K562 (cell line): ENCODE data around the gene YKT6. TPM values are rescaled to one million over a fixed set of nuclear protein-coding genes. Genes with fewer than 3 reads are reported as not detected.

Experiments
- ATAC-seq: fragments of 200-7000 bp; cut with Tn5 transposase; 3 replicates; pipeline ENCODE4 v1.9.1; 2020; ENCODE audit warnings: moderate library complexity
- BruUV-seq: library from RNA; stranded (reverse); fragments of 400-500 nt; replicated peaks from 2 replicates; lab custom pipeline; 2021; lab: Mats Ljungman, UMichigan
- CTCF ChIA-PET: fragments of 300-600 bp; formaldehyde crosslinking; extraction: SDS; loops from one replicate; lab custom pipeline; 2021; ENCODE audit warnings: low intra/inter-chr PET ratio; lab: Yijun Ruan, JAX
- POLR2A ChIA-PET: fragments of 300-600, 350-650 bp; sonication (Branson Sonifier 250); formaldehyde crosslinking; extraction: SDS; loops from one replicate; lab custom pipeline; 2021; ENCODE audit warnings: antibody characterized with exemption, inconsistent platforms; lab: Yijun Ruan, JAX
- DNase-seq, 4 experiments: peaks; one replicate each; pipeline versions ENCODE4 v3.0.0 to v3.0.0-alpha.2; 2011 to 2018; ENCODE audit warnings: low spot score in 3 of 4, mixed read lengths in 3 of 4; ENCODE audit errors: extremely low read depth in 1 of 4
- FAIRE-seq: peaks from 2 replicates; lab custom pipeline; 2011; peaks lifted over from hg19 to GRCh38; lab: Jason Lieb, UNC
- H2AFZ ChIP-seq: 2 replicates; pipeline ENCODE4 v1.6.0; 2011; ENCODE audit warnings: low read depth, low read length, control low read depth, inconsistent platforms
- H3K27ac ChIP-seq: fragments of 200-600 bp; 3 replicates; pipeline ENCODE4 v1.8.0; 2011; ENCODE audit warnings: low read depth, mild to moderate bottlenecking, control low read depth, inconsistent platforms, low read length, moderate library complexity, mixed read lengths; ENCODE audit errors: extremely low read depth
- H3K27me3 ChIP-seq, 2 experiments: fragments of 300-600 bp in 1 of 2; 2 replicates in 1 of 2; 3 replicates in 1 of 2; pipeline versions ENCODE4 v1.6.0 to v1.8.0; 2011; ENCODE audit warnings: inconsistent platforms in 2 of 2, low read length in 2 of 2, mild to moderate bottlenecking in 1 of 2, mixed read lengths in 1 of 2, moderate library complexity in 1 of 2; ENCODE audit not compliant: control insufficient read depth in 2 of 2, insufficient read depth in 2 of 2
- H3K36me3 ChIP-seq: fragments of 300-600 bp; 3 replicates; pipeline ENCODE4 v1.8.0; 2011; ENCODE audit warnings: mild to moderate bottlenecking, low read length, inconsistent platforms; ENCODE audit not compliant: control insufficient read depth, insufficient read depth
- H3K4me1 ChIP-seq, 2 experiments: fragments of 200-600 bp in 1 of 2; replicated peaks in 1 of 2; 2 replicates in 1 of 2; 3 replicates in 1 of 2; pipeline versions ENCODE4 v1.5.1 to v1.8.0; 2011; ENCODE audit warnings: inconsistent platforms in 2 of 2, low read length in 2 of 2, mild to moderate bottlenecking in 1 of 2, mixed read lengths in 1 of 2, moderate library complexity in 1 of 2; ENCODE audit not compliant: control insufficient read depth in 2 of 2, insufficient read depth in 2 of 2
- H3K4me2 ChIP-seq: 2 replicates; pipeline ENCODE4 v1.6.1; 2011; ENCODE audit warnings: low read length, control low read depth, inconsistent platforms, mixed read lengths; ENCODE audit not compliant: insufficient read depth
- H3K4me3 ChIP-seq: fragments of 200-600 bp; sonication (generic), shearing (Covaris generic); 2 replicates; pipeline ENCODE4 v1.5.1; 2016; ENCODE audit warnings: control low read depth, inconsistent platforms
- H3K79me2 ChIP-seq: fragments of 200-600 bp; 3 replicates; pipeline ENCODE4 v1.8.0; 2011; ENCODE audit warnings: low read length, inconsistent platforms; ENCODE audit not compliant: control insufficient read depth, insufficient read depth
- H3K9ac ChIP-seq, 2 experiments: 2 replicates each; pipeline versions ENCODE4 v1.6.0 to v1.6.1; 2011; ENCODE audit warnings: low read depth in 2 of 2, low read length in 2 of 2, control low read depth in 1 of 2, inconsistent platforms in 1 of 2, mild to moderate bottlenecking in 1 of 2, mixed read lengths in 1 of 2; ENCODE audit not compliant: insufficient read depth in 1 of 2
- H3K9me1 ChIP-seq: one replicate; pipeline ENCODE4 v1.6.0; 2011; ENCODE audit warnings: inconsistent platforms, mild to moderate bottlenecking, low read length, moderate library complexity; ENCODE audit not compliant: control insufficient read depth, insufficient read depth
- H3K9me3 ChIP-seq: replicated peaks from 2 replicates; pipeline ENCODE4 v1.5.1; 2011; ENCODE audit warnings: low read depth, low read length, inconsistent platforms; ENCODE audit not compliant: control insufficient read depth, insufficient read depth
- H4K20me1 ChIP-seq: replicated peaks from 2 replicates; pipeline ENCODE4 v1.6.1; 2011; ENCODE audit warnings: low read length, inconsistent platforms, mixed read lengths; ENCODE audit not compliant: control insufficient read depth, insufficient read depth
- ARNT ChIP-seq, 2 experiments: fragments of 450-650 bp; IDR thresholded peaks; 2 replicates each; pipeline ENCODE4 v1.6.1; 2016; ENCODE audit warnings: mild to moderate bottlenecking in 1 of 2
- C11orf30 ChIP-seq: fragments of 450-650 bp; IDR thresholded peaks from 2 replicates; pipeline ENCODE4 v1.6.1; 2016; ENCODE audit warnings: low read depth, mild to moderate bottlenecking
- CHCHD3 ChIP-seq: fragments of 250-450 bp; sonication (Bioruptor Pico); IDR thresholded peaks from 2 replicates; pipeline ENCODE4 v2.1.2; 2022; ENCODE audit warnings: mild to moderate bottlenecking
- CREB5 ChIP-seq: fragments of 250-450 bp; sonication (Bioruptor Pico); IDR thresholded peaks from 2 replicates; pipeline ENCODE4 v1.5.0; 2020; ENCODE audit warnings: mild to moderate bottlenecking
- NFYB ChIP-seq: IDR thresholded peaks from 2 replicates; pipeline ENCODE4 v1.6.1; 2011; ENCODE audit warnings: mild to moderate bottlenecking, moderate library complexity; ENCODE audit not compliant: insufficient read length; ENCODE audit errors: extremely low read depth
- NRF1 ChIP-seq, 2 experiments: fragments of 450-650 bp; IDR thresholded peaks in 1 of 2; conservative IDR thresholded peaks in 1 of 2; 2 replicates each; pipeline ENCODE4 v1.6.1; 2014; ENCODE audit warnings: mild to moderate bottlenecking in 2 of 2
- PHB ChIP-seq: fragments of 250-450 bp; sonication (Bioruptor Pico); IDR thresholded peaks from 2 replicates; pipeline ENCODE4 v1.5.0; 2021
- POLR2G ChIP-seq: fragments of 200-400 bp; formaldehyde crosslinking; IDR thresholded peaks from 2 replicates; pipeline ENCODE4 v1.6.1; 2017; ENCODE audit warnings: low read depth, mild to moderate bottlenecking, antibody characterized with exemption, low read length, moderate library complexity
- SMAD1 ChIP-seq: fragments of 150-350 bp; IDR thresholded peaks from 2 replicates; pipeline ENCODE4 v1.6.1; 2014; ENCODE audit warnings: low read length, low read depth; ENCODE audit not compliant: partially characterized antibody
- U2AF1 ChIP-seq: fragments of 200-400 bp; formaldehyde crosslinking; optimal IDR thresholded peaks from 2 replicates; pipeline ENCODE3; 2017; ENCODE audit warnings: mild to moderate bottlenecking, low read depth, low read length, moderate library complexity
- WGBS: fragments of 100-300 bp; shearing (Covaris generic); methylation state at CpG from one replicate; pipeline ENCODE4 v1.1.6; 2016; ENCODE audit warnings: low coverage, mixed read lengths; ENCODE audit not compliant: insufficient coverage; ENCODE audit errors: missing lambda C conversion rate; 5-methylcytosine and 5-hydroxymethylcytosine counted together
- in situ Hi-C: fragments of 300-500 bp; cut with MboI; formaldehyde crosslinking; loops from 4 replicates; pipeline ENCODE4 v1.15.0; 2018; ENCODE audit warnings: inconsistent platforms, mixed read lengths
- intact Hi-C: fragments of 100-400 bp; cut with micrococcal nuclease; formaldehyde crosslinking; loops from 2 replicates; pipeline ENCODE4 v1.14.2; 2022
- polyA plus RNA-seq, 8 experiments: library from polyadenylated mRNA; depleted of rRNA in 4 of 8; stranded (reverse) in 5 of 8; unstranded in 3 of 8; fragments of >200 nt; fragmentation: Nextera tagmentation in 2 of 8; fragmentation: Illumina TruSeq in 1 of 8; extraction: Ambion mirVana in 2 of 8; extraction: Trizol in 1 of 8; gene quantifications; 2 replicates each; pipeline versions ENCODE4 v1.2.1 to v1.2.3, GENCODE V29; 2011 to 2014; ENCODE audit warnings: inconsistent platforms in 1 of 8, missing spikeins in 1 of 8
- total RNA-seq, 7 experiments: library from RNA; depleted of rRNA in 6 of 7; stranded (reverse); fragments of >200 nt in 6 of 7; fragmentation: Illumina TruSeq in 2 of 7; extraction: Trizol in 2 of 7; gene quantifications; 2 replicates each; pipeline versions ENCODE4 v1.2.1 to v1.2.3, GENCODE V29; 2011 to 2021; ENCODE audit warnings: low replicate concordance in 1 of 7

The YKT6 gene
- total and polyA plus RNA-seq, 9 of the 15 experiments (the other 6 are each of a cell fraction or from before 2014, with no cell fraction given) = 1.6 to 90.6 (median 75.1) TPM

GRCh38 chr7:44158096-44158872, 42.5 kb upstream of the YKT6 start:
- 28% methylated on average over 10 of the region's 10 CpGs for WGBS
- in situ Hi-C loops = no loop called here
- peak; percentile 33 for ATAC-seq

GRCh38 chr7:44158873-44159631, 41.7 kb upstream of the YKT6 start:
- 57% methylated on average over 11 of the region's 12 CpGs for WGBS
- no peak overlapping the region for H3K9ac ChIP-seq
- TF ChIP-seq POLR2G (no peak), SMAD1 (no peak), CHCHD3 (CRISPR knock-in tag) (no peak), CREB5 (no peak), NFYB (no peak), ARNT (IDR thresholded peaks at IDR 0.05) (no peak), C11orf30 (no peak), U2AF1 (no peak)

More at GRCh38 chr7:44158096-44158872, 42.5 kb upstream of the YKT6 start:
- no TSS peak for BruUV-seq
- no peak overlapping the region for H3K9ac ChIP-seq
- 0 out of 5 replicates have a peak, but pooled peaks cover 0 to 5% of the 10 kb centered on the region in 2 experiments for H3K27me3 ChIP-seq
- no peaks in the 10 kb centered on the region; the same call in 1 of the 2 replicates for H4K20me1 ChIP-seq
- H3K9me1 ChIP-seq = no peaks in the 10 kb centered on the region
- no peaks in the 10 kb centered on the region for H3K9me3 ChIP-seq
- TF ChIP-seq NRF1 (conservative IDR thresholded peaks at IDR 0.05 in 1 of 2, IDR thresholded peaks at IDR 0.05 in 1 of 2) = 0 out of 4 replicates have a peak, but pooled peaks of 1 of the 2 experiments have one; percentile 6
- no peak for TF ChIP-seq PHB (CRISPR knock-in tag)
- H3K4me3 ChIP-seq = no peak overlapping the region
- H3K4me2 ChIP-seq = no peak overlapping the region
- peaks cover 0 to 19% of the 10 kb centered on the region in 2 experiments; a peak in 3 of 5 replicates for H3K4me1 ChIP-seq
- ChIA-PET POLR2A (interaction anchor here (0.6 to 1.1 kb wide), 2 partner anchors 14 to 101 kb away, joined by 3 read pairs; no protein-coding TSS in a partner anchor), CTCF (interaction anchor here (0.6 kb wide), 1 partner anchor 273 kb away, joined by 3 read pairs; no protein-coding TSS in a partner anchor)
- DNase-seq (no peak), FAIRE-seq (no peak)
- intact Hi-C loops = no loop called here
- H2AFZ ChIP-seq = no peak overlapping the region
- no peaks in the 10 kb centered on the region for H3K36me3 ChIP-seq
- H3K27ac ChIP-seq = no peak overlapping the region
- no peaks in the 10 kb centered on the region for H3K79me2 ChIP-seq

More at GRCh38 chr7:44158873-44159631, 41.7 kb upstream of the YKT6 start:
- ATAC-seq (no peak), DNase-seq (no peak), FAIRE-seq (no peak)
- Histone ChIP-seq H3K4me3 (no peak overlapping the region), H3K9me3 (no peaks in the 10 kb centered on the region), H3K79me2 (no peaks in the 10 kb centered on the region), H4K20me1 (no peaks in the 10 kb centered on the region; the same call in 1 of the 2 replicates), H3K4me1 (peaks cover 0 to 19% of the 10 kb centered on the region in 2 experiments; a peak in 3 of 5 replicates), H3K27me3 (0 out of 5 replicates have a peak, but pooled peaks cover 3 to 5% of the 10 kb centered on the region in 2 experiments), H3K9me1 (no peaks in the 10 kb centered on the region), H2AFZ (no peak overlapping the region), H3K4me2 (no peak overlapping the region), H3K36me3 (no peaks in the 10 kb centered on the region), H3K27ac (no peak overlapping the region)
- CTCF ChIA-PET = no interaction called here
- BruUV-seq = no TSS peak
- POLR2A ChIA-PET = interaction anchor here (0.6 to 1.1 kb wide), 2 partner anchors 13 to 102 kb away, joined by 3 read pairs; no protein-coding TSS in a partner anchor
- in situ Hi-C loops (no loop called here), intact Hi-C loops (no loop called here)
